Lower lobe of right lung (tissue), 2 donors: ENCODE data around the gene SLC7A1. TPM values are rescaled to one million over a fixed set of nuclear protein-coding genes. Genes with fewer than 3 reads are reported as not detected.

ENCODE experiments used
- ATAC-seq, 2 donors: fragments of 200-7000 bp; cut with Tn5 transposase; one replicate each; pipeline ENCODE4 v1.9.1; 2020 to 2022; ENCODE audit warnings: mild to moderate bottlenecking in 2 of 2, moderate library complexity in 2 of 2
- DNase-seq: peaks from one replicate; pipeline ENCODE4 v3.0.0-alpha.2; 2020
- H3K27ac ChIP-seq: fragments of 200-600 bp; one replicate; pipeline ENCODE4 v1.8.0; 2022
- H3K27me3 ChIP-seq: fragments of 200-600 bp; one replicate; pipeline ENCODE4 v1.8.0; 2022; ENCODE audit warnings: low read depth
- H3K36me3 ChIP-seq: fragments of 200-600 bp; one replicate; pipeline ENCODE4 v1.8.0; 2022; ENCODE audit warnings: mild to moderate bottlenecking
- H3K4me1 ChIP-seq: fragments of 200-600 bp; one replicate; pipeline ENCODE4 v1.8.0; 2022
- H3K4me3 ChIP-seq: fragments of 200-600 bp; one replicate; pipeline ENCODE4 v1.8.0; 2022; ENCODE audit warnings: mild to moderate bottlenecking
- H3K9me3 ChIP-seq: fragments of 200-600 bp; one replicate; pipeline ENCODE4 v1.8.0; 2022
- CTCF ChIP-seq: fragments of 200-600 bp; IDR thresholded peaks from one replicate; pipeline ENCODE4 v1.8.0; 2022; ENCODE audit warnings: antibody characterized with exemption, mild to moderate bottlenecking
- intact Hi-C: fragments of 100-400 bp; cut with DNase I; formaldehyde crosslinking; loops from one replicate; pipeline ENCODE4 v1.11.0; 2022
- total RNA-seq: library from RNA; stranded (reverse); fragmentation: NEBNext Ultra II Directional; extraction: Animal tissue kit (Norgen Biotek cat#: 25700); gene quantifications from one replicate; pipeline ENCODE4 v1.2.1, GENCODE V29; 2021
- donor health status: DM: no; HTN: yes; CAD: no; lungs with severe emphysema.

SLC7A1 gene
- total RNA-seq, 1 donor from 2014 or later = 19.2 TPM

GRCh38 chr13:29524641-29525040 is 70.8 kb downstream of the SLC7A1 start:
- ATAC-seq (no peak), DNase-seq (no peak)
- Histone ChIP-seq H3K27me3 (no peaks in the 10 kb centered on the region), H3K27ac (no peak overlapping the region), H3K36me3 (peaks cover 27% of the 10 kb centered on the region), H3K4me1 (no peaks in the 10 kb centered on the region), H3K9me3 (no peaks in the 10 kb centered on the region), H3K4me3 (no peak overlapping the region)
- intact Hi-C loops = no loop called here
- TF ChIP-seq CTCF = no peak

DNA sequence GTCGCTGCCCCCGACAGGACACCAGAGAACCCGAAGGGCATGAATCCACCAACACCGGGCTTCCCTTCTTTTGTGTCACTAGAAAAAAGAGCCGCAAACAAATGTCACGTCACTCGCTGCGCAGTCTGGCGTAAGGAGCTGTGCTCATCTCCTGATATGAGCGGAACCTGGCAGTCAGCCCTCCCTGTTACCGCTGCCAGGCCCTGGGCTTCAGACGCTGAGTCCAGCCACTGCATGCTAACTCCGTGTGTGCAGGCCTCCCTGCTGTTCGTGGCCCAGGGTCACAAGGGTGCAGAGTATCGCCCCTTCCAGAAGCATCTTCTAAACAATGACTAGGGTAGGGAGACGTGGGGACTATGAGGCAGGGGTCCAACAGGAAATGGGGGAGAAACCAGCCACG is 71.3 kb downstream of the SLC7A1 start:
- peaks cover 25% of the 10 kb centered on the region for H3K36me3 ChIP-seq
- intact Hi-C loops = no loop called here
- ATAC-seq (no peak), DNase-seq (no peak)
- no peak overlapping the region for H3K27ac ChIP-seq
- no peaks in the 10 kb centered on the region for H3K9me3 ChIP-seq
- H3K4me1 ChIP-seq = no peaks in the 10 kb centered on the region
- H3K4me3 ChIP-seq = no peak overlapping the region
- no peaks in the 10 kb centered on the region for H3K27me3 ChIP-seq
- no peak for TF ChIP-seq CTCF

DNA sequence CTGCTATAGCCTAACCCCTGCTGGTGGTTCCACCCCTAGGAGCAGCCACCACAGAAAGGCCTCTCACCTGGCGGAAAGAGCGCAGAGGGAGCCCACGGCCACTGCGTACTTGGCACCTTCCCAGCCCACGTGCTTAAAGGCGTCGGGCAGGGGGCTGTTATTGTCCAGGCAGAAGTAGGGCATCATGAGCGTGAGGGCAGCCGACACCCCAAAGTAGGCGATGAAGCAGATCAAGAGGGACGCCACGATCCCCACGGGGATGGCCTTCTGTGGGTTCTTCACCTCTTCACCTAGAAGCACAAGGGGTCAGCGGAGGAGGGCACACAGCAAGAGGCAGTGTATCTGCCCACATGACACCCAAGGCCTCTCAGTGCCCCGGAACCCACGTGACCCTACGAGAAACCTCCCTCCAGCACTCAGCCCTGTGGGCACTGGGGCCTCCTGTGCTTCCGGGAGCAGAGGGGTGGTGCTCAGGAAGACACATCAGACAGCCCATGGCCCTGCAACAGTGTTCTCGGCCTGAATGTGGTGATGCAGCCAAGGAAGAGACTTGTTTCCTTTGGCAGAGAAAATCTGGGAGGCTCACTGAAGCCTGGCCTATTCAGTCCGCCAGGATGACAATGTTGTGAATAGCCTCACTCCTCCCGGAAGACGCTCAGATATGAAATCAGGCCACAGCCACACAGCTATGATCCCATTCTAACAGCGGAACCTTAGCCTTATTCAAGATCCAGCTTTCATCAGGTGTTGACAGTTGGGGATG is 72.1 kb downstream of the SLC7A1 start:
- DNase-seq (no peak), ATAC-seq (no peak)
- TF ChIP-seq CTCF = no peak

GRCh38 chr13:29522044-29522685 is 73.3 kb downstream of the SLC7A1 start:
- Histone ChIP-seq H3K9me3 (no peaks in the 10 kb centered on the region), H3K27ac (no peak overlapping the region), H3K4me3 (no peak overlapping the region), H3K4me1 (no peaks in the 10 kb centered on the region), H3K27me3 (no peaks in the 10 kb centered on the region), H3K36me3 (peaks cover 40% of the 10 kb centered on the region)
- ATAC-seq (no peak), DNase-seq (no peak)
- TF ChIP-seq CTCF = no peak
- intact Hi-C loops = no loop called here

More for the DNA sequence above, 72.1 kb downstream of the SLC7A1 start:
- H3K36me3 ChIP-seq = peaks cover 29% of the 10 kb centered on the region
- H3K9me3 ChIP-seq = no peaks in the 10 kb centered on the region
- no peak overlapping the region for H3K27ac ChIP-seq
- intact Hi-C loops = no loop called here
- no peaks in the 10 kb centered on the region for H3K27me3 ChIP-seq
- H3K4me1 ChIP-seq = no peaks in the 10 kb centered on the region
- H3K4me3 ChIP-seq = no peak overlapping the region

GRCh38 chr13:29521336-29521735 is 74.2 kb downstream of the SLC7A1 start:
- Histone ChIP-seq H3K36me3 (peaks cover 48% of the 10 kb centered on the region), H3K4me3 (no peak overlapping the region), H3K27ac (no peak overlapping the region), H3K9me3 (no peaks in the 10 kb centered on the region), H3K4me1 (no peaks in the 10 kb centered on the region), H3K27me3 (no peaks in the 10 kb centered on the region)
- no peak for DNase-seq
- ATAC-seq = no peak
- intact Hi-C loops = no loop called here
- TF ChIP-seq CTCF = no peak
